ENCODE data around the gene SCO2.

DNA sequence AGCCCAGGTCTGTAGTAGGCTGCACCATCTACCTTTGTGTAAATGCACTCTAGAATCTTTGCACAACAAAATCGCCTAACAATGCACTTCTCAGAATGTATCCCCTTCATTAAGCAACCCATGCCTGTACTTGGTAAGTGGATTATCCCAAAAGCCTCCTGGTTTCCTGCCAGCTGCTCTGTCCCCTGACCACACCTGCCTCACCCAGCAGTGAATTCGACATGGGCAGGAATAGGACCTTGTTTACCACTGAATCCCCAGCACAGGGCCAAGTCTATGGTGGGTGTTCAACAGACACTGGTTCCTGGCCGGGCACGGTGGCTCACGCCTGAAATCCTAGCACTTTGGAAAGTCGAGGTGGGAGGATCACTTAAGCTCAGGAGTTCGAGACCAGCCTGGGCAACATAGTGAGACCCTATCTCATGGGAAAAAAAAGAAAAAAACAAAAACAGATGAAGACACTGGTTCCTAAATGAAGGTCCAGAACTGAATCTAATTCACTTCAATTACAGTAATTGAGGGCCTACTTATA is 42.4 kb upstream of the SCO2 start:
- TF ChIP-seq, protein P1, sequence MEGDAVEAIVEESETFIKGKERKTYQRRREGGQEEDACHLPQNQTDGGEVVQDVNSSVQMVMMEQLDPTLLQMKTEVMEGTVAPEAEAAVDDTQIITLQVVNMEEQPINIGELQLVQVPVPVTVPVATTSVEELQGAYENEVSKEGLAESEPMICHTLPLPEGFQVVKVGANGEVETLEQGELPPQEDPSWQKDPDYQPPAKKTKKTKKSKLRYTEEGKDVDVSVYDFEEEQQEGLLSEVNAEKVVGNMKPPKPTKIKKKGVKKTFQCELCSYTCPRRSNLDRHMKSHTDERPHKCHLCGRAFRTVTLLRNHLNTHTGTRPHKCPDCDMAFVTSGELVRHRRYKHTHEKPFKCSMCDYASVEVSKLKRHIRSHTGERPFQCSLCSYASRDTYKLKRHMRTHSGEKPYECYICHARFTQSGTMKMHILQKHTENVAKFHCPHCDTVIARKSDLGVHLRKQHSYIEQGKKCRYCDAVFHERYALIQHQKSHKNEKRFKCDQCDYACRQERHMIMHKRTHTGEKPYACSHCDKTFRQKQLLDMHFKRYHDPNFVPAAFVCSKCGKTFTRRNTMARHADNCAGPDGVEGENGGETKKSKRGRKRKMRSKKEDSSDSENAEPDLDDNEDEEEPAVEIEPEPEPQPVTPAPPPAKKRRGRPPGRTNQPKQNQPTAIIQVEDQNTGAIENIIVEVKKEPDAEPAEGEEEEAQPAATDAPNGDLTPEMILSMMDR (conservative IDR thresholded peaks at IDR 0.05; ENCODE audit: low read depth, low read length): no peak
- TF ChIP-seq RAD21 (IDR thresholded peaks at IDR 0.05; ENCODE audit: low read length): no peak
- TF ChIP-seq CEBPB (IDR thresholded peaks at IDR 0.05; ENCODE audit: low read depth, low read length): no peak
- TF ChIP-seq SMC3 (IDR thresholded peaks at IDR 0.05; ENCODE audit: low read depth, low read length): no peak
- no peak for TF ChIP-seq POLR2A (IDR thresholded peaks at IDR 0.05; ENCODE audit: low read depth, low read length)
- no peak for TF ChIP-seq MXI1 (IDR thresholded peaks at IDR 0.05; ENCODE audit: borderline replicate concordance, low read depth, low read length)
- no peak for TF ChIP-seq FOS (IDR thresholded peaks at IDR 0.05; ENCODE audit: low read depth, low read length)
- no peak for TF ChIP-seq CHD1 (IDR thresholded peaks at IDR 0.05; ENCODE audit: low read depth, low read length)
